Central memory CD4-positive, alpha-beta T cell (primary cell): ENCODE measurements around the gene RRBP1.

Source experiments
- DNase-seq: peaks from one replicate; pipeline ENCODE4 v3.0.0; 2022

The RRBP1 gene

GRCh38 chr20:17570347-17571152 lies 111.5 kb downstream of the RRBP1 start:
- DNase-seq, result peak; percentile 12

GRCh38 chr20:17569616-17570346 lies 112.3 kb downstream of the RRBP1 start, which contains the start of gene DSTN:
Gene DSTN (plus strand): TSS chr20:17570075. CDS start chr20:17570209, 134 bp downstream.
- DNase-seq, result peak; percentile 89

DNA sequence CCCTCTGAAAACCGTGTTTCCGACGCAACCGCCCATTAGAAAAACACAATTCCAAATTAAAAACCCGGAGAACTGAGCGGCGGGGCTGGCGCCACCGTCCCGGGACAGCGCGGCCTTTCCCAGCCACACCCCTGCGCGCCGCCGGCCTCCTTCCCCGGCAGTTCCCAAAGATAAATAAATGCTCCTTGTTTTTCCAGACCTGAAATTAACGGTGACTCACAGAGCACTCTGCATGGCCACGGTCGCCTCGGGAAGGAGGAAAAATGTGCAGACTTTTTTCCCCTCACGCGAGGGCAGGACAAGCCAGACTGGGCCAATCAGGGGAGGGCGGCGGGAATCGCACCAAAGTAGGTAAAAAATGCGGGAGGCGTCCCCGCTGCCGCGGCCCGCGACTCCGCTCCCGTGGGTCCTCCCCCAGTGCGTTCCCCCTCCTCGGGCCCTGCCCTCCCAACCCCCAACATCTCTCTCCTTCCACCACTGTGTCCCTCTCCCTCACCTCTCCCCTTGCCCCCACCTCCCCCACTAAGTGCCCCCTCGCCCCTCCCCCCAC lies 113.0 kb downstream of the RRBP1 start:
- DNase-seq, result peak; percentile 12

DNA sequence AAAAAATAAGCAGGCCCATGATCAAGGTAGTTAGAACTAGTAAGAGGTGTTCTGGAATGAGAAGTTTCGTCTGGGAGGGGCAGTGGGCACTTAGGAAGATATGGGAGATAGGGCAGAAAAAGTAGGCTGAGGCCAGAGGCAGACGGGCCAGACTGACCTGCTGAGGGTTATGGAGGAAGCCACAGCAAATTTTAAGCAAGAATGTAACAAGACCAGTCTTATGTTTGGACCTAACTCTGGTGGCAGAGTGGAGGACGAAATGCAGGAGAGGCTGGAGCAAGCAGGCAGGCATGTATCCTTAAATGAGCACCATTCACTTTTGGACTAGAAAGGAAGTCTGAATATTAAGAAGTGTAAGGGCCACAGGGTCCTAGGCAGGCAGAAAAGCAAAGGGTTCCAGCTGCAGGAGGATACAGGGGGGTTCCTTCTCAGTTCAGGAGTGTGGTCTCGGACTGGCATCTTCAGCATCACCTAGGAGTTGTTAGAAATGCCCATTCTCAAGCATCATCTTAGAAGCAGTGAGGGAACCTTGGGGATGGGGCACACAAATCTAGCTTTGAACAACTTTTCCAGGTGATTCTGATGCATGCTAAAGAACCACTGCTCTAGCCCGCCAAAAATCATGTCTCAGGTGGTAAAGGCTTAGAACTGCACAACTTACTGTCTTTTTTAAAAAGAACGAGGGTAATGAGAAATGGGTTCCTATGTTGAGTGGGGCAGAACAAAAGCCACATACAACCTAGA lies 113.8 kb downstream of the RRBP1 start:
- DNase-seq, result no peak

DNA sequence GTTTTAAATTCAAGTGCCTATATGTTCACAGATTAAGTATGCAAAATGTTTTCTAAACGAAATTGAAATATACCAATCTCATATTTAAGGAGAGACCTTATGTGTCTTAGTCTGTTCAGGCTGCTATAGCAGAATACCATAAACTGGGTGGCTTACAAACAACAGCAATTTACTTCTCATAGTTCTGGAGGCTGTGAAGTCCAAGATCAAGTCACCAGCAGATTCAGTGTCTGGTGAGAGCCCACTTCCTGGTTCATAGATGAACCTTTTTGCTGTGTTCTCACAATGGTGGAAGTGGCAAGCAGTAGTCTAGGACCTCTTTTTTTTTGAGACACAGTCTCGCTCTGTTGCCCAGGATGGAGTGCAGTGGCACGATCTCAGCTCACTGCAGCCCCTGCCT lies 115.7 kb downstream of the RRBP1 start:
- DNase-seq, result no peak

DNA sequence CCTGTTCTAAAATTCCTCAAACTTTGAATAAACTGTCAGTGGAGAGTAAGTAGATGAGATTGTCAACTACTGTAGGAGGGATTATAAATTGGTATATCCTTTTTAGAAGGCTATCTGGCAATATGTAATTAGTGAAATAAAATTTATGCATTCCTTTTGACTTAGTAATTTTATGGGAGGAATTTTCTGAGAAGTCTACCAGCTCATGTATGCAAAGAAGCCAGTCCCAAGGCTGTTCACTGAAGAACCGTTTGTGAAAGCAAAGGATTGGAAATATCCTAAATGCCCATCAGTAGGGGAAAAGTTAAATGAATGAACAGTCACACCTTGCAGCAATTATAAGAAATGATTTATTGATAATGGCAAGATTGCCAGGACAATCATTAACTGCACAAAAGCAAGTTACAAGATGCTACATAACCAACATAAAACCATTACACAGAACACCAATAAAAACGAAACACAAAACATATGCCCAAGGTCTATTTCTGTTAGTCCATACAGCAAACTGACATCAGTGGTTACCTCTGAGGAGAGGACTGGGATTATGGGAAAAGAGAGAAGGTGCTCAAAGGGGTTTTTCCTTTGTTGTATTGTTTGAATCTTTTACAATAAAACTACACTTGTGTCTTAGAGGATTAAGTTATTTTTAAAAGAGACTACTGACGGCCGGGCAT lies 116.7 kb downstream of the RRBP1 start:
- no peak for DNase-seq
